Ectodermal cell (in vitro differentiated cells): ENCODE results near the gene FN3K.
"Not testable (repeated sequence)": the region's sequence is repeated elsewhere in the genome, so short reads cannot be mapped to it uniquely, and the experiment has no call there.

ENCODE experiments used
- H3K27ac ChIP-seq: 2 replicates; pipeline ENCODE4 v1.7.0; 2013; ENCODE audit warnings: mild to moderate bottlenecking, low read depth, low read length; ENCODE audit not compliant: insufficient read depth, poor library complexity, severe bottlenecking
- H3K27me3 ChIP-seq: 2 replicates; pipeline ENCODE4 v1.7.0; 2013; ENCODE audit warnings: mild to moderate bottlenecking, low read length; ENCODE audit not compliant: insufficient read depth, control insufficient read depth, poor library complexity, severe bottlenecking
- H3K36me3 ChIP-seq: one replicate; pipeline ENCODE4 v1.7.0; 2013; ENCODE audit warnings: low read length; ENCODE audit not compliant: control insufficient read depth, insufficient read depth
- H3K4me1 ChIP-seq: one replicate; pipeline ENCODE4 v1.7.0; 2013; ENCODE audit warnings: low read length; ENCODE audit not compliant: control insufficient read depth, insufficient read depth
- H3K4me3 ChIP-seq: 2 replicates; pipeline ENCODE4 v1.7.0; 2013; ENCODE audit warnings: low read depth, low read length, control low read depth; ENCODE audit not compliant: insufficient read depth
- H3K9me3 ChIP-seq: 2 replicates; pipeline ENCODE4 v1.7.0; 2013; ENCODE audit warnings: mild to moderate bottlenecking, low read length, moderate library complexity; ENCODE audit not compliant: control insufficient read depth
- WGBS, 2 experiments: methylation state at CpG; one replicate each; pipeline ENCODE4 v1.1.7; 2013; ENCODE audit warnings: missing lambda C conversion rate in 2 of 2; 5-methylcytosine and 5-hydroxymethylcytosine counted together

The FN3K gene

GRCh38 chr17:82737967-82738877, 2.8 kb downstream of the FN3K start:
- Histone ChIP-seq H3K4me3 (no peak overlapping the region), H3K27ac (no peak overlapping the region), H3K36me3 (peaks cover 20% of the 10 kb centered on the region), H3K27me3 (peaks cover 3% of the 10 kb centered on the region), H3K9me3 (peaks cover 10% of the 10 kb centered on the region), H3K4me1 (no peaks in the 10 kb centered on the region)
- WGBS, 2 experiments = 89 to 90% methylated on average over 26 of the region's 26 CpGs

- no peaks in the 10 kb centered on the region for H3K4me1 ChIP-seq
- H3K27ac ChIP-seq = no peak overlapping the region
- 96% methylated on average over 9 to 10 of the region's 10 CpGs for WGBS, 2 experiments
- H3K36me3 ChIP-seq = peaks cover 20% of the 10 kb centered on the region
- H3K27me3 ChIP-seq = no peaks in the 10 kb centered on the region
- H3K4me3 ChIP-seq = no peak overlapping the region
- peaks cover 9% of the 10 kb centered on the region for H3K9me3 ChIP-seq
Observed at GRCh38 chr17:82740906-82741759, 5.7 kb downstream of the FN3K start.

GRCh38 chr17:82743344-82744219, 8.2 kb downstream of the FN3K start:
- Histone ChIP-seq H3K27me3 (no peaks in the 10 kb centered on the region), H3K36me3 (peaks cover 20% of the 10 kb centered on the region), H3K4me1 (no peaks in the 10 kb centered on the region), H3K9me3 (peaks cover 9% of the 10 kb centered on the region), H3K27ac (no peak overlapping the region), H3K4me3 (no peak overlapping the region)
- WGBS, 2 experiments = 93 to 94% methylated on average over 16 of the region's 16 CpGs

GRCh38 chr17:82744736-82745135, 9.3 kb downstream of the FN3K start:
- not testable (repeated sequence) for H3K27me3 ChIP-seq, H3K9me3 ChIP-seq, H3K4me3 ChIP-seq, H3K27ac ChIP-seq, H3K4me1 ChIP-seq
- peaks cover 20% of the 10 kb centered on the region for H3K36me3 ChIP-seq
- whole genome bisulfite sequencing, 2 experiments = 43 to 62% methylated on average over 5 of the region's 7 CpGs

- peaks cover 12% of the 10 kb centered on the region for H3K36me3 ChIP-seq
- WGBS, 2 experiments = 82 to 84% methylated on average over 8 of the region's 8 CpGs
- no peaks in the 10 kb centered on the region for H3K27me3 ChIP-seq
- H3K9me3 ChIP-seq = peaks cover 6% of the 10 kb centered on the region
- no peaks in the 10 kb centered on the region for H3K4me1 ChIP-seq
- no peak overlapping the region for H3K27ac ChIP-seq
- no peak overlapping the region for H3K4me3 ChIP-seq
Observed at GRCh38 chr17:82745524-82745923, 10.1 kb downstream of the FN3K start.

- Histone ChIP-seq H3K4me1 (peaks cover 2% of the 10 kb centered on the region), H3K27ac (no peak overlapping the region), H3K9me3 (no peaks in the 10 kb centered on the region), H3K27me3 (no peaks in the 10 kb centered on the region), H3K4me3 (no peak overlapping the region), H3K36me3 (no peaks in the 10 kb centered on the region)
- WGBS, 2 experiments = 94 to 97% methylated on average over 16 of the region's 16 CpGs
Observed at GRCh38 chr17:82748756-82749155, 13.3 kb downstream of the FN3K start.

- WGBS, 2 experiments = 94 to 95% methylated on average over 32 of the region's 40 CpGs
- Histone ChIP-seq H3K9me3 (no peaks in the 10 kb centered on the region), H3K36me3 (no peaks in the 10 kb centered on the region), H3K27me3 (no peaks in the 10 kb centered on the region), H3K27ac (no peak overlapping the region), H3K4me1 (peaks cover 16% of the 10 kb centered on the region), H3K4me3 (no peak overlapping the region)
Observed at GRCh38 chr17:82750241-82750908, 15.0 kb downstream of the FN3K start.

GRCh38 chr17:82751171-82751570, 15.8 kb downstream of the FN3K start:
- Histone ChIP-seq H3K27ac (no peak overlapping the region), H3K9me3 (no peaks in the 10 kb centered on the region), H3K36me3 (no peaks in the 10 kb centered on the region), H3K4me3 (peak overlapping the region; percentile 23), H3K4me1 (peaks cover 24% of the 10 kb centered on the region), H3K27me3 (no peaks in the 10 kb centered on the region)
- 8 to 10% methylated on average over 51 to 56 of the region's 56 CpGs for WGBS, 2 experiments

- 0% methylated on average over 109 to 114 of the region's 114 CpGs for WGBS, 2 experiments
- Histone ChIP-seq H3K4me3 (peak within 1 kb of the TSS; percentile 79), H3K27ac (no peak within 1 kb of the TSS), H3K4me1 (peaks cover 24% of the 10 kb centered on the region), H3K36me3 (peaks cover under 1% of the 10 kb centered on the region), H3K9me3 (no peaks in the 10 kb centered on the region), H3K27me3 (no peaks in the 10 kb centered on the region)
Observed at GRCh38 chr17:82751571-82752370, 16.4 kb downstream of the FN3K start, which contains the start of gene TBCD. Gene TBCD (plus strand): TSS chr17:82752065. CDS start chr17:82752194, 129 bp downstream.
